GM23338 (cell line): ENCODE measurements around the gene RPH3AL. TPM values are rescaled to one million over a fixed set of nuclear protein-coding genes. Genes with fewer than 3 reads are reported as not detected.

Source experiments
- ATAC-seq: fragments of 200-7000 bp; cut with Tn5 transposase; 3 replicates; pipeline ENCODE4 v1.9.1; 2020
- DNase-seq: peaks from one replicate; pipeline ENCODE4 v3.0.0-alpha.2; 2015; ENCODE audit warnings: low spot score
- H2AFZ ChIP-seq: fragments of 200-600 bp; sonication (generic); 2 replicates; pipeline ENCODE4 v1.8.0; 2016; ENCODE audit warnings: antibody characterized with exemption, mild to moderate bottlenecking, moderate library complexity
- H3F3A ChIP-seq: fragments of 200-600 bp; sonication (generic); replicated peaks from 2 replicates; pipeline ENCODE4 v1.8.0; 2017; ENCODE audit warnings: antibody characterized with exemption, mixed run types, low read depth
- H3K27ac ChIP-seq: fragments of 200-600 bp; sonication (generic); 2 replicates; pipeline ENCODE4 v1.6.1; 2016; ENCODE audit warnings: low read depth
- H3K27me3 ChIP-seq: fragments of 200-600 bp; sonication (generic); 2 replicates; pipeline ENCODE4 v1.8.0; 2016; ENCODE audit warnings: mild to moderate bottlenecking, mixed run types, moderate library complexity; ENCODE audit not compliant: insufficient read depth
- H3K36me3 ChIP-seq: fragments of 200-600 bp; sonication (generic); 2 replicates; pipeline ENCODE4 v1.8.0; 2016; ENCODE audit warnings: mild to moderate bottlenecking; ENCODE audit not compliant: insufficient read depth
- H3K4me1 ChIP-seq: fragments of 200-600 bp; sonication (generic); 2 replicates; pipeline ENCODE4 v1.8.0; 2016; ENCODE audit warnings: mild to moderate bottlenecking, moderate library complexity; ENCODE audit not compliant: insufficient read depth
- H3K4me2 ChIP-seq: fragments of 200-600 bp; sonication (generic); 2 replicates; pipeline ENCODE4 v1.7.1; 2017; ENCODE audit warnings: mixed run types
- H3K4me3 ChIP-seq: fragments of 200-600 bp; sonication (generic); 2 replicates; pipeline ENCODE4 v1.6.1; 2016; ENCODE audit warnings: mixed run types
- H3K79me2 ChIP-seq: fragments of 200-600 bp; sonication (generic); replicated peaks from 2 replicates; pipeline ENCODE4 v1.8.0; 2017; ENCODE audit warnings: mild to moderate bottlenecking; ENCODE audit not compliant: insufficient read depth
- H3K9me2 ChIP-seq: fragments of 200-600 bp; sonication (generic); 2 replicates; pipeline ENCODE4 v1.8.0; 2017; ENCODE audit not compliant: insufficient read depth
- H4K20me1 ChIP-seq: fragments of 200-600 bp; sonication (generic); replicated peaks from 2 replicates; pipeline ENCODE4 v1.8.0; 2017; ENCODE audit warnings: mild to moderate bottlenecking; ENCODE audit not compliant: insufficient read depth
- H3K27ac Mint-ChIP-seq: 2 replicates; pipeline ENCODE4 v1.8.0; 2020; ENCODE audit warnings: inconsistent platforms, mild to moderate bottlenecking, moderate library complexity, mixed read lengths
- H3K27me3 Mint-ChIP-seq: 3 replicates; pipeline ENCODE4 v1.8.0; 2022; ENCODE audit warnings: low read depth, mild to moderate bottlenecking, moderate library complexity, mixed read lengths, inconsistent platforms; ENCODE audit not compliant: insufficient read depth, poor library complexity
- H3K36me3 Mint-ChIP-seq: 3 replicates; pipeline ENCODE4 v1.8.0; 2021; ENCODE audit warnings: low read depth, mild to moderate bottlenecking, inconsistent platforms, moderate library complexity, mixed read lengths
- H3K4me1 Mint-ChIP-seq: 3 replicates; pipeline ENCODE4 v1.8.0; 2020; ENCODE audit warnings: mild to moderate bottlenecking, inconsistent platforms, mixed read lengths
- H3K4me3 Mint-ChIP-seq: 3 replicates; pipeline ENCODE4 v1.8.0; 2021; ENCODE audit warnings: moderate library complexity, mild to moderate bottlenecking, inconsistent platforms, mixed read lengths
- H3K9me3 Mint-ChIP-seq: 3 replicates; pipeline ENCODE4 v1.8.0; 2020; ENCODE audit warnings: moderate library complexity, mild to moderate bottlenecking, inconsistent platforms, mixed read lengths
- ETS1 ChIP-seq: IDR thresholded peaks from 2 replicates; pipeline ENCODE4 v1.6.1; 2016; ENCODE audit warnings: antibody characterized with exemption
- EZH2 ChIP-seq: fragments of 200-600 bp; sonication (generic); IDR thresholded peaks from one replicate; pipeline ENCODE4 v1.8.0; 2017; ENCODE audit warnings: antibody characterized with exemption, mild to moderate bottlenecking, low read depth; ENCODE audit not compliant: unreplicated experiment
- EZH2phosphoT487 ChIP-seq: fragments of 200-600 bp; sonication (generic); IDR thresholded peaks from one replicate; pipeline ENCODE4 v1.8.1; 2018; ENCODE audit warnings: antibody characterized with exemption; ENCODE audit not compliant: unreplicated experiment
- POLR2AphosphoS5 ChIP-seq: IDR thresholded peaks from 2 replicates; pipeline ENCODE4 v1.6.1; 2016; ENCODE audit warnings: antibody characterized with exemption, low read depth
- STAT1 ChIP-seq: IDR thresholded peaks from one replicate; pipeline ENCODE4 v1.6.1; 2016; ENCODE audit warnings: antibody characterized with exemption; ENCODE audit not compliant: unreplicated experiment
- ZNF114 ChIP-seq: fragments of 250-450 bp; sonication (Bioruptor Pico); IDR thresholded peaks from 2 replicates; pipeline ENCODE4 v1.5.0; 2020; ENCODE audit warnings: mild to moderate bottlenecking, moderate library complexity
- polyA plus RNA-seq: library from polyadenylated mRNA; unstranded; fragments of >200 nt; fragmentation: Nextera tagmentation; extraction: Ambion mirVana; gene quantifications from 2 replicates; pipeline ENCODE4 v1.2.1, GENCODE V29; 2016
- total RNA-seq: library from RNA; depleted of rRNA; stranded (reverse); fragments of >200 nt; shearing (Covaris generic); gene quantifications from 2 replicates; pipeline ENCODE4 v1.2.3, GENCODE V29; 2014
- TF ChIP-seq, protein P1 (sequence below): IDR thresholded peaks from one replicate; pipeline ENCODE4 v1.6.1; 2018; ENCODE audit warnings: antibody characterized with exemption; ENCODE audit not compliant: unreplicated experiment
- TF ChIP-seq, protein P2 (sequence below), 2 experiments: fragments of 200-600 bp in 1 of 2; sonication (generic) in 1 of 2; conservative IDR thresholded peaks; 2 replicates each; pipeline versions ENCODE4 v1.5.1 to v1.6.1; 2016 to 2017; ENCODE audit warnings: antibody characterized with exemption in 2 of 2, low read depth in 2 of 2, mild to moderate bottlenecking in 2 of 2, moderate library complexity in 1 of 2

Gene RPH3AL
- total and polyA plus RNA-seq, 2 experiments from 2014 or later, result 2.7 to 6.3 TPM

GRCh38 chr17:284676-285355, 67.8 kb downstream of the RPH3AL start (continued):
- TF ChIP-seq, protein P1, sequence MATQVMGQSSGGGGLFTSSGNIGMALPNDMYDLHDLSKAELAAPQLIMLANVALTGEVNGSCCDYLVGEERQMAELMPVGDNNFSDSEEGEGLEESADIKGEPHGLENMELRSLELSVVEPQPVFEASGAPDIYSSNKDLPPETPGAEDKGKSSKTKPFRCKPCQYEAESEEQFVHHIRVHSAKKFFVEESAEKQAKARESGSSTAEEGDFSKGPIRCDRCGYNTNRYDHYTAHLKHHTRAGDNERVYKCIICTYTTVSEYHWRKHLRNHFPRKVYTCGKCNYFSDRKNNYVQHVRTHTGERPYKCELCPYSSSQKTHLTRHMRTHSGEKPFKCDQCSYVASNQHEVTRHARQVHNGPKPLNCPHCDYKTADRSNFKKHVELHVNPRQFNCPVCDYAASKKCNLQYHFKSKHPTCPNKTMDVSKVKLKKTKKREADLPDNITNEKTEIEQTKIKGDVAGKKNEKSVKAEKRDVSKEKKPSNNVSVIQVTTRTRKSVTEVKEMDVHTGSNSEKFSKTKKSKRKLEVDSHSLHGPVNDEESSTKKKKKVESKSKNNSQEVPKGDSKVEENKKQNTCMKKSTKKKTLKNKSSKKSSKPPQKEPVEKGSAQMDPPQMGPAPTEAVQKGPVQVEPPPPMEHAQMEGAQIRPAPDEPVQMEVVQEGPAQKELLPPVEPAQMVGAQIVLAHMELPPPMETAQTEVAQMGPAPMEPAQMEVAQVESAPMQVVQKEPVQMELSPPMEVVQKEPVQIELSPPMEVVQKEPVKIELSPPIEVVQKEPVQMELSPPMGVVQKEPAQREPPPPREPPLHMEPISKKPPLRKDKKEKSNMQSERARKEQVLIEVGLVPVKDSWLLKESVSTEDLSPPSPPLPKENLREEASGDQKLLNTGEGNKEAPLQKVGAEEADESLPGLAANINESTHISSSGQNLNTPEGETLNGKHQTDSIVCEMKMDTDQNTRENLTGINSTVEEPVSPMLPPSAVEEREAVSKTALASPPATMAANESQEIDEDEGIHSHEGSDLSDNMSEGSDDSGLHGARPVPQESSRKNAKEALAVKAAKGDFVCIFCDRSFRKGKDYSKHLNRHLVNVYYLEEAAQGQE, result no peak
- no peak for TF ChIP-seq ETS1
- TF ChIP-seq EZH2, result no peak

DNA sequence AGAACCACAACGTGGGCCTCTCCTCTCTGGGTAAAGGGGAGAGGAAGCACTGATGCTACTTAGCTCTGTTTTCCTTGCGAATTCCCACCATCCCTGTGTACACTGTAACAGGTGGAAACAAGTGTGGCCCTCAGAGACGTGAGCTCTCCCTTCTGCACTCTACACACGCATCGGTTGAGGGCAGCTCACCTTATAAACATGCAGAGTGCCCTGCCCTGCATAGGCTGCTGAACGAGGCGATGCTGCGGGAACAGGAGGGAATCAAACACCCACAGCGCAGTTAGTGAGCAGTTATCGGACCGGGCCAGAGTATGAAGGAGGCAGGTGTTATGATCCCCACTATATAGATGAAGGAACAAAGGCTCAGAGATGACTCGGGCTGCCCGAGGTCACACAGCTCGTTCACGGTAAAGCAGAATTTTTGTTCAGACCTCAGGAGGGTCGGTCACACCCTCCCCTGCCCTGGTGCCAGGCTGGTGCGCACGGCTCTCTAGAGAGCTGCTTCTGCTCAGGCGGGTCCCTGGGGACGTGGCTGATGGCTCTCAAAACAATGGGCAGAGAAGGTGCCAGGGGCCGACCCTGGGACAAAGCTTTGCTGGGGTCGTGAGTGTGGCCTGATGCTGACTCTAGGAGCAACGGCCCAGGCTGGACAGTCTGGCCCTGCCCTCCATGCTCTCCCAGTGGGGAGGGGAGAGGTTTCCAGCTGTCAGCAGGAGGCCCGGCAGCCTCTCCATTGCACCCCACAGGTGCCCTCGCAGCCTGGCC, 68.5 kb downstream of the RPH3AL start:
- ATAC-seq, result no peak
- no peak for DNase-seq
- H3K27me3 Mint-ChIP-seq, result peaks cover 19% of the 10 kb centered on the region
- H3K4me3 Mint-ChIP-seq, result no peak overlapping the region
- no peaks in the 10 kb centered on the region for H3K36me3 ChIP-seq
- no peak overlapping the region for H3K27ac ChIP-seq
- H3K9me2 ChIP-seq, result no peaks in the 10 kb centered on the region
- peaks cover 9% of the 10 kb centered on the region; the same call in 2 of the 3 replicates for H3K4me1 Mint-ChIP-seq
- peaks cover 6% of the 10 kb centered on the region; the same call in 2 of the 3 replicates for H3K9me3 Mint-ChIP-seq
- no peaks in the 10 kb centered on the region for H4K20me1 ChIP-seq
- H3K4me3 ChIP-seq, result no peak overlapping the region
- H3K27me3 ChIP-seq, result no peaks in the 10 kb centered on the region
- no peak overlapping the region for H3K27ac Mint-ChIP-seq
- no peaks in the 10 kb centered on the region for H3K79me2 ChIP-seq
- H3K36me3 Mint-ChIP-seq, result no peaks in the 10 kb centered on the region; the same call in 1 of the 3 replicates
- H3F3A ChIP-seq, result no peaks in the 10 kb centered on the region
- H2AFZ ChIP-seq, result no peak overlapping the region
- peaks cover 5% of the 10 kb centered on the region; the same call in 1 of the 2 replicates for H3K4me1 ChIP-seq
- no peak overlapping the region for H3K4me2 ChIP-seq
- TF ChIP-seq, protein P1, result no peak
- TF ChIP-seq POLR2AphosphoS5, result no peak
- TF ChIP-seq, protein P2, sequence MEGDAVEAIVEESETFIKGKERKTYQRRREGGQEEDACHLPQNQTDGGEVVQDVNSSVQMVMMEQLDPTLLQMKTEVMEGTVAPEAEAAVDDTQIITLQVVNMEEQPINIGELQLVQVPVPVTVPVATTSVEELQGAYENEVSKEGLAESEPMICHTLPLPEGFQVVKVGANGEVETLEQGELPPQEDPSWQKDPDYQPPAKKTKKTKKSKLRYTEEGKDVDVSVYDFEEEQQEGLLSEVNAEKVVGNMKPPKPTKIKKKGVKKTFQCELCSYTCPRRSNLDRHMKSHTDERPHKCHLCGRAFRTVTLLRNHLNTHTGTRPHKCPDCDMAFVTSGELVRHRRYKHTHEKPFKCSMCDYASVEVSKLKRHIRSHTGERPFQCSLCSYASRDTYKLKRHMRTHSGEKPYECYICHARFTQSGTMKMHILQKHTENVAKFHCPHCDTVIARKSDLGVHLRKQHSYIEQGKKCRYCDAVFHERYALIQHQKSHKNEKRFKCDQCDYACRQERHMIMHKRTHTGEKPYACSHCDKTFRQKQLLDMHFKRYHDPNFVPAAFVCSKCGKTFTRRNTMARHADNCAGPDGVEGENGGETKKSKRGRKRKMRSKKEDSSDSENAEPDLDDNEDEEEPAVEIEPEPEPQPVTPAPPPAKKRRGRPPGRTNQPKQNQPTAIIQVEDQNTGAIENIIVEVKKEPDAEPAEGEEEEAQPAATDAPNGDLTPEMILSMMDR (conservative IDR thresholded peaks at IDR 0.05; ENCODE audit: low read depth in 2 of 2), result no peak
- no peak for TF ChIP-seq ETS1
- TF ChIP-seq ZNF114 (CRISPR knock-in tag), result no peak
- no peak for TF ChIP-seq EZH2phosphoT487
- TF ChIP-seq STAT1, result no peak
